GM21825 (cell line): ENCODE data around the gene GPR55.
A peak's percentile ranks its signal among the peaks of the same experiment; 100 is the strongest.
"Not testable (repeated sequence)": the region's sequence is repeated elsewhere in the genome, so short reads cannot be mapped to it uniquely, and the experiment has no call there.

Experiments used
- ATAC-seq: cut with Tn5 transposase; IDR thresholded peaks from one replicate; pipeline ENCODE4 v1.9.1; 2021; ENCODE audit warnings: mild to moderate bottlenecking, moderate library complexity; ENCODE audit not compliant: unreplicated experiment

GPR55 gene, protein sequence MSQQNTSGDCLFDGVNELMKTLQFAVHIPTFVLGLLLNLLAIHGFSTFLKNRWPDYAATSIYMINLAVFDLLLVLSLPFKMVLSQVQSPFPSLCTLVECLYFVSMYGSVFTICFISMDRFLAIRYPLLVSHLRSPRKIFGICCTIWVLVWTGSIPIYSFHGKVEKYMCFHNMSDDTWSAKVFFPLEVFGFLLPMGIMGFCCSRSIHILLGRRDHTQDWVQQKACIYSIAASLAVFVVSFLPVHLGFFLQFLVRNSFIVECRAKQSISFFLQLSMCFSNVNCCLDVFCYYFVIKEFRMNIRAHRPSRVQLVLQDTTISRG

GRCh38 chr2:230924470-230925341 is at the start of gene GPR55:
GPR55 (minus strand) TSS chr2:230925242; CDS start chr2:230910962, 14,280 bp downstream.
- peak; percentile 34 for ATAC-seq

DNA sequence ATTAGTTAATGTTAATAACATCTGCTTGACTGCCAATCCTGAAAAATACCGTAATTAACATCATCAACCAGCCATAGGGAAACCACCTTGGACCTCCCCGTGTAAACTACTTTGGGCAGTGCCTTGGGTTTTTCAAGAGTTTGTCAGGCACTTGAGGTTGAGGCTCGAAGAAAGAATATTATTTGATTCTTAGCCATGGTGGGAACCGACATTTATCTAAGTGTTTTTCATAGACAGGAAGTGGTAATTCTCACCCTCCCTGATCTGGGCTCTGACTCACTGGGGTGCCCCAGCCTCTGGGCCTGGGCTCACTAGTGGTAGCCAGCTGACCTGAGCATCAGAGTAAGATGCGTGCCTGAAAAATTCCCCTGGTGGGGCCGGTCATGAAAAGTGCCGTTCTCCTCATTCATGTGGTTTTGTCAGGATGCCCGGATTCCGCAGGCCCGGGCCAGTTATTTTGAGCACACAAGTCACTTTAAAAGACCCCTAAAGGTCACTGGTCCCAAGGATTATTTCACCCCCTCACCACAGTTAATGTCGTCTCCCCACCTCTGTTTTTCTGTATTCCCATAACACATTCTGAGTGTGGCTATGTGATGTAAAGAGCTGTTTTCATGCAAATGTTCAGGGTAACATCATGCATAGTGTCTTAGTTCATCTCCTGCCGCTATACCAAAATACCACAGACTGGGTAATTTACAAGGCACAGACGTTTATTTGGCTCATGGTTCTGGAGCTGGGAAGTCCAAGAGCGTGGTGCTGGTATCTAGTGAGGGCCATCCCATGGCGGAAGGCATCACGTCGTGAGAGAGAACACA is 49.3 kb upstream of the GPR55 start:
- ATAC-seq, result peak; percentile 85

DNA sequence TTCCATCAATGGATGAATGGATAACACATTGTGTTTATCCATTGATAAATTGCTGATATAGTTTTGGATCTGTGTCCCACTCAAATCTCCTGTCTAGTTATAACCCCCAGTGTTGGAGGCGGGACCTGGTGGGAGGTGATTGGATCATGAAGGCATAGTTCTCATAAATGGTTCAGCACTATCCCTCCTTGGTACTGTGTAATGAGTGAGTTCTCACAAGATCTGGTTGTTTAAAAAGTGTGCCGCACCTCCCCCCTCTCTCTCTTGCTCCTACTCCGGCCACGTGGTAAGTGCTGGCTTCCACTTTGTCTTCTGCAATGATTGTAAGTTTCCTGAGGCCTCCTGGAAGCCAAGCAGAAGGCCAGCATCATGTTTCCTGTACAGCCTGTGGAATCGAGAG is 47.0 kb upstream of the GPR55 start:
- no peak for ATAC-seq

- ATAC-seq, result no peak
Measured at GRCh38 chr2:230969659-230970015, 44.6 kb upstream of the GPR55 start.

DNA sequence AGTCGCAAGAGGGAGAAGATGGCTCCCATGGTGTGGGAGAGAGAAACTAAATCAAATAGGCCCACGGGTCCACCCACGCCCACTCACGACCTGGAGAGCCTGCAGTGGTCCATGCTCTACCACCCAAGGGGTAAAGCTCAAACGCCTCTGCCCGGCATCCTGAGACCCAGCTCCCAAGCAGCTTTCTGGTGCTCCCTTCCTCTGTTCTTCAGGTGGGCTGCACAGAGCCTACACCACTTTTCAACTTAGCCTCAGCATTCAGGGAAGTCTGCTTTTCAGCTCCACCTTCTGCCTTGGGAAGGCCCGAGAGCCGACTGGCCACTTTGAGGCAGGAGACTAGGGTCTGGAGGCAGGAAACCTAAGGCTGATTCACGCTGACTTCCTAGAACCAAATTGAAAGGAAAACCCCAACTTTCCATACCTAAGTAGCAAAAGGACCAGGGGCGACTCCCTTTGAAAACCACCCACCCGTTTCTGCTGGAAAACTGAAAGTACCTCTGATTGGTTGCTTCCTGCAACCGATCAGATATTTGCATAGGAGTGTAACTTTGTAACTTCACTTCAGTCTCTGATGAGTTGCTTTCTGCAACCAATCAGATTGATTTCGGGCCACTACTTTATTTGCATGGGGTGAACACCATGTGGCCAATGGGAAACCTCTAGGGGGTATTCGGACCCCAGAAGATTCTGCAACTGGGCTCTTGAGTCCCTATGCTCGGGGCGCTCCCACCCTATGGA is 44.0 kb upstream of the GPR55 start:
- ATAC-seq, result no peak

- ATAC-seq, result not testable (repeated sequence)
Measured at GRCh38 chr2:230968314-230968713, 43.3 kb upstream of the GPR55 start.

DNA sequence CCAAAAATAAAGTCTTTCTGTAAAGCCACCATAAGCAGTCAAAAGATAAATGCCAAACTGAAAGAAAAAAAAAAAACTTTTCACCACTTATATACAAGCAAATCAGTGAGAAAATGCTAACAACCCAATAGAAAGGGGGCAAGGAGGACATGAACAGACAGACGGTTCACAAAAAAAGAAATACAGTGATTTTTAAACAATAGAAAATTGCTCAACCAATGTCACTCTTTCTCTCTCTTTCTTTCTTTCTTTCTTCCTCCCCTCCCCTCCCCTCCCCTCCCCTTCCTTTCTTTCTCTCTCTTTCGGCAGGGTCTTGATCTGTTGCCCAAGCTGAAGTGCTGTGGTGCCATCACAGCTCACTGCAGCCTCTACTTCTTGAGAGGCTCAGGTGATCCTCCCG is 42.1 kb upstream of the GPR55 start:
- ATAC-seq, result no peak

- ATAC-seq, result no peak
Measured at GRCh38 chr2:230964136-230964730, 39.2 kb upstream of the GPR55 start.

- no peak for ATAC-seq
Measured at GRCh38 chr2:230961091-230961491, 36.0 kb upstream of the GPR55 start.

DNA sequence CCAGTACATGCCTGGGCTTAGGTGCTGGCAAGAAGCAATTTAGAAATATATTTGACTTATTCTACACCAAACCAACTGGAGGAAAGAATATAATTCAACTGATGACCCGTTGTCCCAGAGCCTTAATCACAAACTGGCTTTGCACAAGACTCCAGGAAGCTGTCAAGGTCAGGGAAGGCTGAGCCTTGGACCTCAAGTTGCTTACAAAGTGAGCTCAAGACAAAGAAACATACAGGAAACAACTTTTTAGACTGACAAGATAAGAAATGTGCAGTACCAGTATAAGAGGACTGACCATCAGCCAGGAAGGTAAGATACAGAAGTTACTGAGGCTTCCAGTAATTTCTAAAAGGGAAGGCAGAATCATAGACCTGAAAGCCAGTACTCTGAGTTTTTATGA is 35.0 kb upstream of the GPR55 start:
- no peak for ATAC-seq

GRCh38 chr2:230958820-230959756 is 34.0 kb upstream of the GPR55 start:
- ATAC-seq, result no peak

DNA sequence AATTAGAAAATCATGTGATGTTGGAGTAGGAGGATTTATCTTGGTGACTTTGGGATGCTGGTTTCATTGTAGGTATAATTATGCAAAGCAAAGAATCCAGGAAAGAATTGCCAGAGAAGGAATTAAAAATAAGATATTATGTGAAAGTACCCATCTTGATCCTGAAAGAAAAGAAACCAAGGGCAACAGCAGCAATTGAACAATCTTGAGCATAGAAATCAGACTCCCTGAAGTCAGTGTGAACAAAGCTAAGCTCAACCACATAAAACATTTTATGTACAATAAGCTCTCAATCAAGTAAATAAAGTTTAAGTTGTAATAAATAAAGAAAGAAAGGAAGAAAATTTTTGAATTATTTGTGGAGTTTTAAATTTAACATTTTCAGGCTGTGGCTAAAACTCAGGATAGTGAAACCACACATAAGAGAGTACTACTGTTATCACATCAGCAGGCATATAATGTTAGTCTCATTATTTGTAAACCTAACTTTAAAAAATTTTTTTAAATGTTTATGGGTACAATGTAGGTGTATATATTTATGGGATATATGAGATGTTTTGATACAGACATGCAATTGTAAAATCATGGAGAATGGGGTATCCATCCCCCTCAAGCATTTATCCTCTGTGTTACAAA is 32.8 kb upstream of the GPR55 start:
- no peak for ATAC-seq

DNA sequence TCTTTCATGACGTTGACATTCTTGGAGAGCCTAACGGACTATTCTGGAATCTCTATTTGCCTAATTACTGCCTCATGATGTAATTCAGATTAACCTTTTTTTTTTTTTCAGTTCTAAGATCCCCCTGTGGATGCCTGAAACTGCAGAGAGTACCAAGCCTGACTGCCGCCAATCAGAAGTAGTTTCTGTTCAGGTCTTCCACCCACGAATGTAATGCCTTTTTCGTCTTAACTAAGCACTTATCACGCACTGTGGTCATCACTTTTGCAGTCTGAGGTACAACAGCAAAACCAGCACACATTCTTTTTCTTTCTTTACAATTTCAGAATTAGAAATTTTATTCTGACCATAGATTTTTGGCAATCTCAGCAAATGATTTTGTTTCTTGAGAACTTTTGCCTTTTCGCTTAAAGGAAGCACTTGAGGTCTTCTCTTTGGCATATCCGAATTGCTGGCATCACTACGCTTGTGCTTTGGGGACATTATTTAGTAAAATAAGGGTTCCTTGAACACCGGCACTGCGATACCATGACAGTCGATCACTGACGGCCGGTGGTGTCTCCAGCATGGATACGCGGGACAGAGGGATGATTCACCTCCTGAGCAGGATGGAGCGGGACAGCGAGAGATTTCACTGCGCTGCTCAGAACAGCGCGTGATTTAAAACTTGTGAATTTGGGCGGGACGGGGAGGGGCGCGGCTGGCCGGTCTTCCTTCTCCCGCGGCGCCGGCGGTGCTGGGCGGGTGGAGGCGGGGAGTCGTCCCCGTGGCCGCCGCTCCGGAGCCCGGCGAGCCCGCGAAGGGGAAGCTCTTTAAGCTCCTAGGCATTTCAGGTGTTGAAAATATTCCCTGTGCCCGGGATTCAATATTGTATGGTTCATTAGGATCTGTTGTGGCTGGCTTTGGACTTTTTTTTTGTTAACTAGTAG is 32.0 kb upstream of the GPR55 start:
- peak; percentile 64 for ATAC-seq

DNA sequence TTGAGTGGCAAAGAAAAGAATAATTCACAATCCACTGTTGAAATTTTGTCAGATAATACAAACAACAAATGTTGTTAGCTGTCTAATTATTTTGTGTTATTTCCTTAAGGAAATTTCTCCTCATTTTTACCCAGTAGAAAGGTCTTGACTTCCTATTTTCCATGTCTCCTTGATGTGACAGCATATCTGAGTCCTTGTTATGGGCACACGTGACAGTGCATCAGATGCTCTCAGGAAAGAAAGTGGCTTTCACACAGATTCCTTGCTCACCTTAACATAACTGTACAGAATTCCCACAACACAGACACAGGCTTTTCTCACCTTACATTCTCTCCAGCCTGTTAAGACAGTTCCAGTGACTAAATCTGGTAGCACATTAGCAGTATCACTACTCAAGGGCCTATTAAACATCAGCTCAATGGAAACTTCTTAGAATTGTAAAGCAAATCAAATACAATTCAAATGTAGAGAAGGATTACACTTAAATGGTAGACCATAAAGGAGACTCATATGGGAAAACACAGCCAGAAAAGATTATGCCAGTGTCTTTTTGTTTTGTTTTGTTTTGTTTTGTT is 30.2 kb upstream of the GPR55 start:
- ATAC-seq, result no peak

DNA sequence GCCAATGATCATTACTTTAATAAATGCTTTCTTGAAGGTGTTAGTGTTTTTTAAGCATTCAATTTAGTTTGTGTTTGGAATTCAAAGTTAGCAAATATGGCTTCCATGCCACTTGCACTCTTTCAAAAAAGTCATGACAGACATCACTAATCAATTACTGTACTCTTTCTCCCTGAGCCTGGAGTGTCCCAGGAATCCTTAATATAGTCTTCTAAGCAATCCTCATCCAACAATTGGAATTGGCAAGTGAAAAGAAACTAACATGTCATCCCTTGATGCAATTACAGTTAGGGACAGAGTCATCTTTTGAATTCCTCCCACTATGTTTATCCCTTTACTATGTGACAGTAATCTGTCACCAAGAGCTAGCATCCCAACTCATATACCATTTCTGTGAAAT is 29.7 kb upstream of the GPR55 start:
- ATAC-seq, result no peak

GRCh38 chr2:230953845-230954244 is 28.8 kb upstream of the GPR55 start:
- ATAC-seq, result peak; percentile 29

GRCh38 chr2:230952226-230952956 is 27.3 kb upstream of the GPR55 start:
- no peak for ATAC-seq
